Measurements from ENCODE around the gene CAMK2N2.
A peak's percentile ranks its signal among the peaks of the same experiment; 100 is the strongest.

The CAMK2N2 gene

GRCh38 chr3:184249412-184250166 is 11.8 kb downstream of the CAMK2N2 start, which contains the start of gene EEF1AKMT4:
Gene EEF1AKMT4, plus strand, starts transcription at chr3:184249672. Its CDS starts 23 bp downstream, at chr3:184249695.
- CTCF ChIA-PET, result interaction anchor here (0.6 to 1.2 kb wide), 6 partner anchors 9 to 37 kb away, joined by 3 to 6 read pairs (median 4); no protein-coding TSS in a partner anchor
- POLR2A ChIA-PET, result interaction anchor here (0.8 to 1.0 kb wide), 3 partner anchors 9 to 115 kb away, joined by 3 to 6 read pairs (median 4); partner anchors contain the start of gene EIF2B5

GRCh38 chr3:184248454-184249411 is 12.6 kb downstream of the CAMK2N2 start, which contains the start of gene ALG3:
Gene ALG3, minus strand, starts transcription at chr3:184248962. Its CDS starts 22 bp downstream, at chr3:184248940.
- CTCF ChIA-PET, result no interaction called here
- TF ChIP-seq BHLHE40 (IDR thresholded peaks at IDR 0.05; ENCODE audit: borderline replicate concordance), result no peak
- TF ChIP-seq NFRKB (IDR thresholded peaks at IDR 0.05), result peak; percentile 69
- TF ChIP-seq LEF1 (IDR thresholded peaks at IDR 0.05; ENCODE audit: borderline replicate concordance), result no peak
- TF ChIP-seq HDGF (IDR thresholded peaks at IDR 0.05; ENCODE audit: borderline replicate concordance), result no peak
- no peak for TF ChIP-seq ARNT (IDR thresholded peaks at IDR 0.05)
- peak; percentile 71 for TF ChIP-seq ELF4 (IDR thresholded peaks at IDR 0.05)
- TF ChIP-seq SP1 (IDR thresholded peaks at IDR 0.05), result no peak
- TF ChIP-seq ZNF384 (IDR thresholded peaks at IDR 0.05), result no peak
- TF ChIP-seq CTBP1 (IDR thresholded peaks at IDR 0.05; ENCODE audit: borderline replicate concordance), result peak; percentile 65; the same call in 1 of the 2 replicates
- peak; percentile 59; the same call in 1 of the 2 replicates for TF ChIP-seq L3MBTL2 (conservative IDR thresholded peaks at IDR 0.05)
- 0 out of 2 replicates have a peak, but pooled peaks have one; percentile 14 for TF ChIP-seq FOXM1 (IDR thresholded peaks at IDR 0.05; ENCODE audit: borderline replicate concordance)
- TF ChIP-seq TARDBP (IDR thresholded peaks at IDR 0.05), result no peak
- no peak for TF ChIP-seq FOXA1 (IDR thresholded peaks at IDR 0.05)
- no peak for TF ChIP-seq FOXK2 (IDR thresholded peaks at IDR 0.05)
- TF ChIP-seq PKNOX1 (IDR thresholded peaks at IDR 0.05), result no peak
- TF ChIP-seq SUZ12 (IDR thresholded peaks at IDR 0.05), result no peak
- POLR2A ChIA-PET, result no interaction called here
- DNase-seq (ENCODE audit: extremely low spot score), result peak; percentile 62

More at GRCh38 chr3:184249412-184250166, 11.8 kb downstream of the CAMK2N2 start, which contains the start of gene EEF1AKMT4:
- TF ChIP-seq NFRKB (IDR thresholded peaks at IDR 0.05), result no peak
- no peak for TF ChIP-seq CTBP1 (IDR thresholded peaks at IDR 0.05; ENCODE audit: borderline replicate concordance)
- no peak; the same call in 1 of the 2 replicates for TF ChIP-seq L3MBTL2 (conservative IDR thresholded peaks at IDR 0.05)
- no peak for TF ChIP-seq SUZ12 (IDR thresholded peaks at IDR 0.05)
- no peak for TF ChIP-seq FOXK2 (IDR thresholded peaks at IDR 0.05)
- no peak for TF ChIP-seq ELF4 (IDR thresholded peaks at IDR 0.05)
- TF ChIP-seq HDGF (IDR thresholded peaks at IDR 0.05; ENCODE audit: borderline replicate concordance), result no peak
- no peak for TF ChIP-seq BHLHE40 (IDR thresholded peaks at IDR 0.05; ENCODE audit: borderline replicate concordance)
- TF ChIP-seq LEF1 (IDR thresholded peaks at IDR 0.05; ENCODE audit: borderline replicate concordance), result no peak
- TF ChIP-seq TARDBP (IDR thresholded peaks at IDR 0.05), result no peak
- TF ChIP-seq ARNT (IDR thresholded peaks at IDR 0.05), result no peak
- no peak for TF ChIP-seq FOXM1 (IDR thresholded peaks at IDR 0.05; ENCODE audit: borderline replicate concordance)
- no peak for TF ChIP-seq FOXA1 (IDR thresholded peaks at IDR 0.05)
- no peak for TF ChIP-seq SP1 (IDR thresholded peaks at IDR 0.05)
- no peak for TF ChIP-seq ZNF384 (IDR thresholded peaks at IDR 0.05)
- no peak for TF ChIP-seq PKNOX1 (IDR thresholded peaks at IDR 0.05)
- peak; percentile 86 for DNase-seq (ENCODE audit: extremely low spot score)

- DNase-seq (ENCODE audit: extremely low spot score), result no peak
- POLR2A ChIA-PET, result no interaction called here
- CTCF ChIA-PET, result no interaction called here
- TF ChIP-seq L3MBTL2 (conservative IDR thresholded peaks at IDR 0.05), result no peak
These were observed 19.1 kb downstream of the CAMK2N2 start for GRCh38 chr3:184242297-184242685.

GRCh38 chr3:184241447-184242296 is 19.7 kb downstream of the CAMK2N2 start:
- POLR2A ChIA-PET, result no interaction called here

More at GRCh38 chr3:184241447-184242296, 19.7 kb downstream of the CAMK2N2 start:
- no peak for DNase-seq (ENCODE audit: extremely low spot score)
- CTCF ChIA-PET, result interaction anchor here (0.6 to 1.1 kb wide), 2 partner anchors 14 to 183 kb away, joined by 3 to 5 read pairs; no protein-coding TSS in a partner anchor
- TF ChIP-seq FOXM1 (IDR thresholded peaks at IDR 0.05; ENCODE audit: borderline replicate concordance) (no peak), SP1 (IDR thresholded peaks at IDR 0.05) (no peak), PKNOX1 (IDR thresholded peaks at IDR 0.05) (no peak), L3MBTL2 (conservative IDR thresholded peaks at IDR 0.05) (no peak), LEF1 (IDR thresholded peaks at IDR 0.05; ENCODE audit: borderline replicate concordance) (no peak), ZNF384 (IDR thresholded peaks at IDR 0.05) (no peak), NFRKB (IDR thresholded peaks at IDR 0.05) (no peak), ARNT (IDR thresholded peaks at IDR 0.05) (no peak), CTBP1 (IDR thresholded peaks at IDR 0.05; ENCODE audit: borderline replicate concordance) (no peak), HDGF (IDR thresholded peaks at IDR 0.05; ENCODE audit: borderline replicate concordance) (no peak), FOXA1 (IDR thresholded peaks at IDR 0.05) (no peak), TARDBP (IDR thresholded peaks at IDR 0.05) (no peak), SUZ12 (IDR thresholded peaks at IDR 0.05) (no peak), BHLHE40 (IDR thresholded peaks at IDR 0.05; ENCODE audit: borderline replicate concordance) (no peak), FOXK2 (IDR thresholded peaks at IDR 0.05) (no peak), ELF4 (IDR thresholded peaks at IDR 0.05) (no peak)

All from HEK293T (cell line).